AG10803 (cell line): ENCODE data around the gene GJC1.

Experiments
- DNase-seq: peaks from one replicate; pipeline ENCODE4 v3.0.0; 2010; ENCODE audit warnings: low read depth
- H3K4me3 ChIP-seq: 2 replicates; pipeline ENCODE4 v1.5.1; 2011; ENCODE audit warnings: mild to moderate bottlenecking, low read length, control low read depth
- TF ChIP-seq, protein P1 (sequence below): conservative IDR thresholded peaks from 2 replicates; pipeline ENCODE4 v1.5.1; 2011; ENCODE audit warnings: mild to moderate bottlenecking, low read length, control low read depth, inconsistent platforms

GJC1 gene

DNA sequence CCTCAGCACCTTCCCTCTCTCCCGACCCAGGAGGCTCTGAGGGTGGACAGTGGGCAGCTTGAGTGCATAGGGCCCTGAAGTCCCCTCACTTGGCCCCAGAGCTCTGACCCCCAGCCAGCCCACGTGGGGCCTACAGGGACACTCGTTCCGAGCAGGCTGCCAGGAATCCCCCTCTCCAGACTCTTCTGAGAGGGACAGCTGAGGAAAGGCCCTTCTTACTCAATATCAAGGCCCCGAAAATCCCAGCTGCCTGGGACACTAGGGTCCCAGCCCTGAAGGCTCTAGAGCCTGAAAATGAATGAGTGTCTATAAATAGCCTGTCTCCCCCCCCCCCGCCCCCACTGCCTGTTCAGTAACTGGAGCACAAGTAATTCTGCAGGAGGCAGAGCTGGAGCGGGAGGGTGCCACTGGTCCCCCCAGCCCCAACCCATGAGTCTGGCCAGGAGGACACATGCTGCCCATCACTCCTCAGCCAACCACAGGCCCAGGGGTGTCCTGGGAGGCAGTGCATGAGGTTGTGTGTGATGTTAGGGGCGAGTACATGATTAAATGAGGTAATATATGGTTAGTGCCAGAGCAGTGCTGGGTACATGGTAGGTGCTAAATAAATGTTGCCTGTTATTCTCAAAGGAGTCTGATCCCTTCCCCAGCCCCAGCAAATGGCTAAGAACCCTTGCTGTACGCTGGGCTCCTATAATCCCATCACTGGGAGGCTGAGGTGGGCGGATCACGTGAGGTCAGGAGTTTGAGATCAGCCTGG lies 59.7 kb downstream of the GJC1 start:
- TF ChIP-seq, protein P1, sequence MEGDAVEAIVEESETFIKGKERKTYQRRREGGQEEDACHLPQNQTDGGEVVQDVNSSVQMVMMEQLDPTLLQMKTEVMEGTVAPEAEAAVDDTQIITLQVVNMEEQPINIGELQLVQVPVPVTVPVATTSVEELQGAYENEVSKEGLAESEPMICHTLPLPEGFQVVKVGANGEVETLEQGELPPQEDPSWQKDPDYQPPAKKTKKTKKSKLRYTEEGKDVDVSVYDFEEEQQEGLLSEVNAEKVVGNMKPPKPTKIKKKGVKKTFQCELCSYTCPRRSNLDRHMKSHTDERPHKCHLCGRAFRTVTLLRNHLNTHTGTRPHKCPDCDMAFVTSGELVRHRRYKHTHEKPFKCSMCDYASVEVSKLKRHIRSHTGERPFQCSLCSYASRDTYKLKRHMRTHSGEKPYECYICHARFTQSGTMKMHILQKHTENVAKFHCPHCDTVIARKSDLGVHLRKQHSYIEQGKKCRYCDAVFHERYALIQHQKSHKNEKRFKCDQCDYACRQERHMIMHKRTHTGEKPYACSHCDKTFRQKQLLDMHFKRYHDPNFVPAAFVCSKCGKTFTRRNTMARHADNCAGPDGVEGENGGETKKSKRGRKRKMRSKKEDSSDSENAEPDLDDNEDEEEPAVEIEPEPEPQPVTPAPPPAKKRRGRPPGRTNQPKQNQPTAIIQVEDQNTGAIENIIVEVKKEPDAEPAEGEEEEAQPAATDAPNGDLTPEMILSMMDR: no peak
- no peak overlapping the region for H3K4me3 ChIP-seq
- DNase-seq: no peak

DNA sequence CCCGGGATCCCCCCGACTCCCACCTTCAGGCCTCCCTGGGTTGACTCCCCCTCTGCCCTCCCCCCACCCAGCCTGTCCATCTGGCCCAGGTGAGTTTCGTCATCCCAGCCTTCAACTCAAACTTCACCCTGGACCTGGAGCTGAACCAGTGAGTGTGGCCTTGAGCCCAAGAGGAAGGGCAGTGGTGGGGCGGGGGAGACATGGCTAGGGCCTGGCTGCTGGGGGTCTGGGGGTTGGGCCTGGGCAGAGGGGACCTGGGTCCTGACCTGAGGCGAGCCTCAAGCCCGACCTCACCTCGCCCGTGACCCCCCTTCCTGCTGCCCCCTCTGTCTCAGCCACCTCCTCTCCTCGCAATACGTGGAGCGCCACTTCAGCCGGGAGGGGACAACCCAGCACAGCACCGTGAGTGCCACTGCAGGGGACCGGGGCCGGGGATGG lies 60.4 kb downstream of the GJC1 start:
- TF ChIP-seq, protein P1: no peak
- no peak for DNase-seq
- no peak overlapping the region for H3K4me3 ChIP-seq

DNA sequence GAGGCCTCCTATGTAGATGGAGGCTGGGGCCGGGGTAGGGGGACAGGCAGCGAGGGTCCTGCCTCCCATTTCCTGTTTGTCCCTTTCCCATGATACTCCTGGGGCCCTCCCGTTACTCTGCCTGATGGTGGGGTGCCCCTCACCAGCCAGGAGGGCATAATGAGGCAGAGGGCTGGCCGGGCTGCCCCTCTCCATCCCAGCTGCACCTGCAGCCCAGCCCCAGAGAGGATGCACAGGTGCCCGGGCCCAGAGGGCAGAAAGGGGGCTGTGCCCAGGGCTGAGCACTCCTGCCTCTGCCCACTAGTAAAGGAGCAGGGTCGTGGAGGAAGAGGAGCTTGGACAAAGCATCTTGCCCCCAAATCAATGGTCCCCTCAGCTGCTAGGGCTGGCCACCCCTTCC lies 60.9 kb downstream of the GJC1 start:
- TF ChIP-seq, protein P1: no peak
- H3K4me3 ChIP-seq: no peak overlapping the region
- DNase-seq: no peak

DNA sequence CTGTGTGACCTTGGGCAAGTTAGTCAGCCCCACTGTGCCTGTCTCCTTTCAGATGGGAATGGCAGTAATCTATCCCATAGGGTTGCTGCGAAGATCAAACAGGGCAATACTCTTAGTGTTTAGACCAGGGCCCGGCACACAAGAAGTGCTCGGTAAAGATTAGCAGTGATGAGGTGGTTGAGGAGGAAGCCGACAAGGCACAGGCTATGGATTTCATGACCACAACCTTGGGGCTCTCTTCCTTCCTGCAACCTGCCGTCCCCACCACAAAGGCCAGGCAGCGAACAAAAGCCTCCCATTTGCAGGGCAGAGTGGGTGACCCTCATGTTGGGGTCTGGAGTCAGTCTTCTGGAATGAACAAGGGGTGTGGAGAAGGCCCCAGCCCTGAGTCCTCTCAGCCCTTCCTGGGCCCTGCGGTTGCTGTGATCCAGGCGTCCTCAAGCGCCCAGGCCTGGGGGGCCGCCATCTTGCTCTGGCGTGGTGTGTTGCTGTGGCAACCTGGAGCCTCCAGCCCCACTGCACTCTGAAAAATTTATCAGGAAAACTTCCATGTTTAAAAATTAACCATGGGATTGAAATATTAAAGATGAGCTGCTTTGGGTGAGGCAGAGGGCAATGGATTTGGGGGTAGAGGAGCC lies 61.5 kb downstream of the GJC1 start:
- no peak overlapping the region for H3K4me3 ChIP-seq
- TF ChIP-seq, protein P1: no peak
- no peak for DNase-seq

DNA sequence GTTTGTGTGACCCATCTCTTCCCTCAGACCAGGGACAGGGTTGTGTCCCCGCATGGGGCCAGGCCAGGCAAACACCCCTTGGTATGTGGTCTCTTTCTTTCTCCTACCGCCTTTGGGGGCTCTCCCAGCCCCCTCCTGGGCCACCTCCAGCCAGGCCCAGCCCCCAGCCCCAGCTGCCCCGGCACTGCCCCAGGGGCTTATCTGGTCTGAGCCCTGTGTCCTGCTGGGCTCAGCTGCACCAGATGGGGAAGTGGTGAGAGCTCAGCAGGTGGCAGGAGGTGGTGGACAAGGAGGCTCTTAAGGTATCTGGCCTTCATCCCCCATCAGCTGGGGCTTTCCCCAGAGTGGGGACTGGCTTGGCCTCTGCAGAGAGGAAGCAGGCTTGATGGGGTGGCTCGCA lies 62.6 kb downstream of the GJC1 start:
- no peak overlapping the region for H3K4me3 ChIP-seq
- DNase-seq: no peak
- TF ChIP-seq, protein P1: no peak

DNA sequence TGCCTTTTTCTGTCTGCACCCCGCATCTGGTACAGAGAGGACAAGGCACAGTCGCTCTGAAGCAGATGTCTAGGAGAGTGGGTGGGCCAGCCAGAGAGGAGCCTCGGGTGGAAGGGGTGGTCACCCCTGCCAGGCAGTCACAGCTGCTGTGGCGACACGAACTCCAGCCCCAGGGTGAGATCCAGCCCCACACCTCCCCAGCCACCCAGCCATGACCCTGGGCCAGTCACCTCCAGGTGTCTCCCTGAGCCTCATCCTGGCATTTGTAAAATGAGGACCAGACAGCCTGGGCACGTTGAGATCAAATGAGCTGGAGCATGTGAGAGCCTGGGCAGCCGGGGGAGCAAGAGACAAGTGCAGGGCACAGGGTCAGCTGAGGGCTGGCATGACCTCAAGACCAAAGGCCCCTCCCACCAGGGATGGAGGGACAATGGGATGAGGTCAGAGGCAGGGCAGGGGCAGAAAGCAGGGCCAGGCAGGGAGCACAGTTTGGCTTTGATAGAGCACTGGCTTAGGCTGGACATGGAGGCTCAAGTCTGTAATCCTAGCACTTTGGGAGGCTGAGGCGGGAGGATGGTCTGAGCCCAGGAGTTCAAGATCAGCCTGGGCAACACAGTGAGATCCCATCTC lies 63.6 kb downstream of the GJC1 start:
- H3K4me3 ChIP-seq: no peak overlapping the region
- DNase-seq: no peak
- TF ChIP-seq, protein P1: no peak
